ENCODE results near the gene DIAPH1.

GRCh38 chr5:141663506-141663905 lies 44.7 kb upstream of the DIAPH1 start:
- TF ChIP-seq CTCF (IDR thresholded peaks at IDR 0.05 in 2 of 3, conservative IDR thresholded peaks at IDR 0.05 in 1 of 3; ENCODE audit: borderline replicate concordance in 1 of 3, insufficient read depth in 1 of 3, low read depth in 2 of 3, low read length in 2 of 3) (no peak), CEBPB (IDR thresholded peaks at IDR 0.05; ENCODE audit: low read depth) (no peak), EZH2 (IDR thresholded peaks at IDR 0.05) (no peak), SRF (IDR thresholded peaks at IDR 0.05; ENCODE audit: low read depth) (no peak), YY1 (IDR thresholded peaks at IDR 0.05; ENCODE audit: extremely low read depth, insufficient replicate concordance, low read depth, low read length) (no peak), POLR2A (IDR thresholded peaks at IDR 0.05; ENCODE audit: borderline replicate concordance, extremely low read depth, insufficient read depth, insufficient read length) (no peak), POLR2AphosphoS5 (IDR thresholded peaks at IDR 0.05; ENCODE audit: low read depth, low read length) (no peak), REST (IDR thresholded peaks at IDR 0.05; ENCODE audit: low read depth) (no peak), TCF7L2 (IDR thresholded peaks at IDR 0.05; ENCODE audit: borderline replicate concordance, extremely low read depth, insufficient read depth, insufficient read length) (no peak), SIN3A (IDR thresholded peaks at IDR 0.05; ENCODE audit: low read depth) (no peak), FOSL1 (IDR thresholded peaks at IDR 0.05; ENCODE audit: low read depth) (no peak), ATF3 (IDR thresholded peaks at IDR 0.05) (no peak), EZH2phosphoT487 (IDR thresholded peaks at IDR 0.05; ENCODE audit: borderline replicate concordance) (no peak), RAD21 (IDR thresholded peaks at IDR 0.05; ENCODE audit: low read depth) (no peak)

Data from HCT116 (cell line).